ENCODE measurements around the gene ZNF804A.
"Not testable (repeated sequence)": the region's sequence is repeated elsewhere in the genome, so short reads cannot be mapped to it uniquely, and the experiment has no call there.

The ZNF804A gene

DNA sequence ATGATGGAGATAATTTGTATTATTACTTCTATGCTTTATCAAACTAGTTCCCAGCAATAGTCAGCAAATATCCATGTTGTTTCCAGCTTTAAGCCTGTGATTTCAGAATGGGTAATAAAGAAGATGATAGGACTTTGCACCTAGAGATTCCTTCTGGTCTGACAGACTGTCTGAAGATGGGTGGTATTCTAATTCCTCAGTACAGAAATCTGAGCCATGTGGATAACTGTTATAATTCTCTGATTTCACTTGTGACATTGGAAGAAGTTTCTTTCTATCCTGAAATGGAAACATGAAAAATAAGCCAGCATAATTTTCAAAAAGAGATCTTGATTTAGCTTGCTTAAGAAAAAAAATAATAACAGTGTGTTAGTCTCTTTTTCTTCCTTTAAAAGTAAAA, 130.1 kb downstream of the ZNF804A start:
- DNase-seq (ENCODE audit: low read depth) = no peak

DNA sequence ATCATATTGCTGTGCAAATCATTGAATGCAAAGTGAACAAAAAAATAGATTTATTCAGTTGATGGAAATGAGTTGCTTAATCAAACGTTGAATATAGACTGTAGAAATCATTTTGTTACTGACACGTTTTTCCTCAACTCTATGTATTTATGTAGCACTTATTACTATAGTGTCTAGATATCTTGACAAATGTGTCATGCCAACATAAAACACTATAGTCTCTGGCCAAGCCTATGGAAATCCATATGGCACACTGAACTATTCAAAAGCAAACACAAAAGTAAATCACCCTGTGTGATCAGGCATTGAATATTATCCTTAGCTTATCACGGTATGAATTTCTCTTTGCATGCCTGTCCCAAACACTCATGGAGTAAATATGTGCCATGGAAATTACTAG, 131.3 kb downstream of the ZNF804A start:
- DNase-seq (ENCODE audit: low read depth) = no peak

DNA sequence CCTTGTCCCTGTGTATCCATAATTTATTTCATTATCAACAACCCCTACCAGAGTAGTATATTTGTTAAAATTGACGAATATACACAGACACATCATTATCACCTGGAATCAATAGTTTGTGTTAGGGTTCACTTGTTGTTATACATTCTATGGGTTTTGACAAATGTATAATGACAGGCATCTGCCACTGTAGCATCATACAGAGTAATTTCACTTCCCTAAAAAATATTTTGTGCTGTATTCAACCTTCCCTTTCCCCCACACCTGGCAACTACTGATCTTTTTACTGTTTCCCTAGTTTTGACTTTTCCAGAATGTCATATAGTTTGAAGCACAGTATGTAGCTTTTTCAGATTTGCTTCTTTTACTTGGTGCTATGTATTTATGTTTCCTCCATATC, 132.0 kb downstream of the ZNF804A start:
- DNase-seq (ENCODE audit: low read depth) = no peak

DNA sequence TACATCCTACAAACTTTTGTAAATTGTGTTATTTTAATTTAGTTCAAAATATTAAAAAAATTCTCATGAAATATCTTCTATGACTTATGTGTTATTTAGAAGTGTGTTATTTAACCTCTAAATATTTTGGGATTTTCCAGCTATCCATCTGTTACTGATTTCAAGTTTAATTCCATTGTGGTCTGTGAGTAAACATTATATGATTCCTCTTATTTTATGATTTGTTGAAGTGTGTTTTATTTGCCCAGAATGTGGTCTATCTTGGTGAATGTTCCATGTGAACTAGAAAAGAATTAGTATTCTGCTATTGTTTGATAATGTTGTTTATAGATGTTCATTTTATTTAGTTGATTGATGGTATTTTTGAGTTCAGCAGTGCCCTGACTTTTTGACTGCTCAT, 136.0 kb downstream of the ZNF804A start:
- no peak for DNase-seq (ENCODE audit: low read depth)

DNA sequence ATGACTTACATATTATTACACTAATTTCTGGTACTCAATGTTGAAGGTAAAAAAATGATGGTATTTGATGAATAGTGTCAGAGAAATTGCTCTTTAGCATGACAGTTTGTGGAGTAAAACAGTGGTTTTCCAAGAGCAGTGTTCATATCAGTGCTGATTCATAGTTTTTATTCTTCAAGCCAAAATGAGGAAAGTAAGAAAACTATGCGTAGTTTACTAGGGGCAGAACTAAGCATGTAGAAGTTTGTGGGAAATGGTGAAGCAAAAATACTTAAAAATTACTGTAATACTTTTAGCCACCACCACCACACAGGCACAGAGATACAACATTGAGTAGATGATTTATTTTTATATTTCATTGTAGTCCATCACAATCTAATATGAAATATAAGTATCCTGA, 137.3 kb downstream of the ZNF804A start:
- DNase-seq (ENCODE audit: low read depth) = no peak

DNA sequence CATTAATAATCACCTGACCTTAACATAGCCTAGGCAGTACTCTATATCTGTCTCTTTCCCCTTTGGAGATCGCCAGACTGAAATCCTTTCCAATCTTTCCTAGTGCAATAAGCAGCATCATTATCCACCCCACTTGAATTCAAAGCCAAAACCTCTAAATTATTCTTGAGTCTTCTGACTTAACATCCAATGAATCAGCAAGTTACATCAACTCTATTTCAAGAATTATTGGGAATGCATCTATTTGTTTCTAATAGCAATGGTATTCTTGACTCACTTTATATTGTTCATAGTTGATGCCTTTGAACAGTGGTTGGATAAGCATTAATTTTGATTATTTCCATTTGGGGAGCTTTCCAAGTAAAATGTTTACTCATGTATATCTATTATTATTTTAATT, 144.8 kb downstream of the ZNF804A start:
- DNase-seq (ENCODE audit: low read depth) = no peak

DNA sequence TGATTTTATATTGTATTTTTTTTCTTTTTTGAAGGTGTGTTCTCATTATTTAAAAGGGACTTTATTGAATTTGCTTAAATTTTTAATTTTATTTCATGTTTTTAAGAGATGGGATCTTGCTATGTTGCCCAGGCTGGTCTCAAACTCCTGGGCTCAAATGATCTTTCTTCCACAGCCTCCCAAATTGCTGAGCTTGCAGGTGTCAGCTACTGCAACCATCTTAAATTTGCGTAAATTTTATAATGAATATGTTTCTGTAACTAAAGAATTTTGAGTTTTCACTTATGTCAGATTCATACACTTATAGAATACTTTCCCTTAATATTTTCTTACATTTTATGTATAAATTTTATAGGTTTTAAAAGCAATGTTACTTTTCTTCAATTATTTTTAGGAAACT, 157.8 kb downstream of the ZNF804A start:
- DNase-seq (ENCODE audit: low read depth) = no peak

DNA sequence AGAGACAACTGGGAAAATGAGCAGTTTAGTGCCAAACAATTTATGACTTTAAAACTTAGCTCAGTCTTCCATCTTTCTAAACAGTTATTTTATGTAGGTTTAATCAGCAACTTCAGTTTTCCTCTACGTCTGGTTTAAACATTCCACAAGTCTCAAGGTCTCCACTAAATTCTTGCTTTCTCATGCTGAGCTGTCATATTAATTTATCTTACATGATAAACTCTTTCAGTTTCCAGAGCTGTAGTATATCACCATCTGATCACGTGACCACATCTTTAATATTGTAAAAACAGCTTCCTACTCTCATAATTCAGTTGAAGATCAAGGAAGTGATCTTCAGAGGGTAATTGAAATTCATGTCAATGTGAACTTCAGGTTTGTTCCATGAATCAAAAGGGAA, 158.6 kb downstream of the ZNF804A start:
- DNase-seq (ENCODE audit: low read depth) = no peak

DNA sequence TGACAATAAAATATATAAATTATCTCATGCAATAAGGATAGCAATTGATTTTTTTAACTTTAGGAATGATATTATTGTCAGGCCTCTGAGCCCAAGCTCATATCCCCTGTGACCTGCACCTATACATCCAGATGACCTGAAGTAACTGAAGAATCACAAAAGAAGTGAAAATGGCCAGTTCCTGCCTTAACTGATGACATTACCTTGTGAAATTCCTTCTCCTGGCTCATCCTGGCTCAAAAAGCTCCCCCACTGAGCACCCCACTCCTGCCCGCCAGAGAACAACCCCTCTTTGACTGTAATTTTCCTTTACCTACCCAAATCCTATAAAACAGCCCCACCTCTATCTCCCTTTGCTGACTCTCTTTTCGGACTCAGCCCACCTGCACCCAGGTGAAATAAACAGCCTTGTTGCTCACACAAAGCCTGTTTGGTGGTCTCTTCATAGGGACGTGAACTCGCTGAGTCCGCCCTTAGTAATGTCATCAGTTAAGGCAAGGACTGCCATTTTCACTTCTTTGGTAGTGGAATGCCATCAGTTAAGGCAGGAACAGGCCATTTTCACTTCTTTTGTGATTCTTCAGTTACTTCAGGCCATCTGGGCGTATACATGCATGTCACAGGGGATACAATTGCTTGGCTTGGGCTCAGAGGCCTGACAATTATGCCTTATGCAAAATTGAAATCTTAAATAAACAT, 161.4 kb downstream of the ZNF804A start:
- not testable (repeated sequence) for DNase-seq (ENCODE audit: low read depth)

DNA sequence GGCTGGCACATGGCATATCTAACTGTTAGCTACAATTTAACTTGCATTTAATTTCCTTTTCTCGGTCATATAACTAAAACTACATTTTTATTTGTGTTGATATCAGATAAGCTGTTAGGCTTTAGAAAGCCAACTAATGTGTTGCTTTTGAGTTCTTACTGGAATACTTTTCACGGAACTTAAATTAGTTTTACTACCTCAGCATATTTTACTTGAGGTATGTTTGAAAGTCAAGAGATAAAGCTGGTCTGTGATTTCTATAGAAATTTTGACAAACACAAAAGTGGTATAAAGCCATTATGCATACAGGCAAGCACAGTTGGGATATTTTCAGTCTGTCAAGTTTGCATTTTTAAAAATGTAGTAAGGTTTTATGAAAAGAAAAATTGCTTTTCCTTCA, 162.6 kb downstream of the ZNF804A start:
- DNase-seq (ENCODE audit: low read depth) = no peak

DNA sequence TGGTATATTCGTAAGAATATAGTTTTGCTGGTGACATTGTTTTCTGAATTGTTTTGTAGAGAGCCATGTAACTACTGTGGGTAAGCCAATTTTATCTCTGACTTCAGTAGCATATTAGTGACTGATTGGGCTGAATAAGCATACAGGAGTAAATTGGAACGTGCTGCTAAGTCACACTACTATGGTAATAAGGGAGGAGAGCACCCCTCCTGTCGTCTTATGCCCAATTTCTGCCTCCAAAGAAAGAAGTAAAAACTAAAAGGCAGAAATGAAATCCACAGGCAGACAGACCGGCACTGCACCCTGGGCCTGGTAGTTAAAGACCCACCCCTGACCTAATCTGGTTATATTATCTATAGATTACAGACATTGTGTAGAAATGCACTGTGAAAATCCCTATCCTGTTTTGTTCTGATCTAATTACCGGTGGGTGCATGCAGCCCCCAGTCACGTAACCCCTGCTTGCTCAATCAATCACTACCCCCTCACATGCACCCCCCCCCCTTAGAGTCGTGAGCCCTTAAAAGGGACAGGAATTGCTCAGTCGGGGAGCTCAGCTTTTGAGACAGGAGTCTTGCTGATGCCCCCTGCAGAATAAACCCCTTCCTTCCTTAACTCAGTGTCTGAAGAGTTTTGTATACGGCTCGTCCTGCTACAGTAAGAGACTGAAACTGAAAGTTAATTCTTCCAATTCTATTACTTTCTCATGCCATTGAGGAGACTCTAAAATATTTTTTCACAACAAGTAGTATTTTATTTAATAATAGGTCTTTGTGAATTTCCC, 167.0 kb downstream of the ZNF804A start:
- DNase-seq (ENCODE audit: low read depth) = no peak

DNA sequence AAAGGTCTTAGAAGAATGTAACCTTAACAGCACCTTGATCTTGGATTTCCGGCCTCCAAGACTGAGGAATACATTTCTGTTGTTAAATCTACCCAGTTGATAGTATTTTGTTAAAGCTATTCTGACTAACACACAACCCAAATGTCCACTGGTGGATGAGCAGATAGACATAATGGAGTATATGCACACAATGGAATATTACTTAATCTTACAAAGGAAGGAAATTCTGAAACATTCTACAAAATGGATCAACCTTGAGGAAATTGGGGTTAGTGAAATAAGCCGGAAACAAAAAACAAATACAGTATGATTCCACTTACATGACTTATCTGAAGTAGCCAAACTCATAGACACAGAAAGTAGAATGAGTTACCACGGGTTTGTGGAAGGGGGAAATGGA, 168.7 kb downstream of the ZNF804A start:
- DNase-seq (ENCODE audit: low read depth) = no peak

DNA sequence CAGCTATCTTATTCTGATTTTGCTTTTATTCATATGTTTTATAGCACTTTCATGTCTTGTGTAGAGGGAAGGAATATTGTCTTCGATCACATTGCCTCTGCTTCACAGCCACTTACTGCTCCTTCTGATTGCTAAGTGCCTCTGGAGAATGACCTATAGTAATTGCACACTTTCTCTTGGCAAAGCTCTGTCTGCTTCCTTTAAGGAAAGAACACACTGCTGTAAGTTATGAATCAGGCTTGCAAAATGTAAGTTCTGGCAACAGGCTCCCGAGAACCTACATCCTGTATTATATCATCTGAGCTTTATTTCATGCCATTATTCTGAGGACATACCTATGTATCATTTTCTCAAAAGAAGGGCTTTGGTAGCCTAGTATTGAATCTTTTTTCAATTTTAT, 170.7 kb downstream of the ZNF804A start:
- peak; percentile 41 for DNase-seq (ENCODE audit: low read depth)

DNA sequence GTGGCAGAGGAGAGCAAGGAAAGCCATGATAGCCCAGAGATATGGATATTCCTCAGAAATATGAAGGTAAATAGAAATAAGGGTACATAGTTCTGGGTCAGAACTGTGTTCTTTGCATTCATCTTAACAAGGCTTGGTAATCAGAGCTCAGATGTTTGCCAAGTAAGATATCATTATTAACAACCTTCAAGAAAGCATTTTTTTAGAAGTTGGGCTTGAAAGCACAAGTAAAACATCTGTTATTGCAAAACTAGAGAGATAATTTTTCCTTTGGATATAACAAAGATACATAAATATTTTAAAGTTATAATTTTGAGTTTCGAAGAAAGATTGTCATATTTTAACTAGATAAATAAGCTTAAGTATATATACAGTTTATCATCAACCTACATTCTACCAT, 171.4 kb downstream of the ZNF804A start:
- DNase-seq (ENCODE audit: low read depth) = no peak

DNA sequence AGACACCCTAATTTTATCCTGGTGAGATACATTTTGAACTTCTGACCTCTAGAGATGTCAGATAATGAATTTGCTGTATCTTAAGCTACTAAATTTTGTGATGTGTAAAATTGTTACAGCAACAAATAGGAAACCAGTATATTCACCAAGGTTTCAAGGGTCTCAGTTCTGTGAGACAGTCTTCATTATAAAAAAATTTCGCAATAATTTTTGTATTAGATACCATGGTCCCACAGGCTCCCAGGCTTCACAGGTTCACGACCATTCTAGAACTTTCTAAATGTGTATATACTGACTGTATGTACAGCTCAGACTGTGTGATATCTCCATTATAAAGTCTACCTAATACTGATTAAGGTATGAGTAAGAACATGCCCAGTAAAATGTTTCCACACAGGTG, 181.4 kb downstream of the ZNF804A start:
- no peak for DNase-seq (ENCODE audit: low read depth)

DNA sequence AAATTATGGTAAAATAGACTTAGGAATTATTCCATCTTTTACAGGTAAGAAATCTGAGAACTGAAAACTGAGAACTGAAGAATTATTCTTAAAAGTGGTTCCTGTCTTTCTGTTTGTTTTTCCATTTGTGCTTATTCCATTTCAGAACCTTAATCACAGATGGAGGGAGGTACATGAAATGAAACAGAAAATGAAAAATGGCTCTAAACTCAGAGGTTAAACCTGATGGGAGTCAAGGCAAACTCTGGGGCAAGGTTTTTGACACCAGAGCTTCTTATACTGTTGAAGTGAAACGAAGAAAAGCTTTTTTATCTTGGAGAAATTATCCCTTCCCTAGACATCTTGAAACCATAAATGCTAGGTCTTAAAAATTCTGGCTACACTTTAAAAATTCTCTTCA, 182.1 kb downstream of the ZNF804A start:
- no peak for DNase-seq (ENCODE audit: low read depth)

DNA sequence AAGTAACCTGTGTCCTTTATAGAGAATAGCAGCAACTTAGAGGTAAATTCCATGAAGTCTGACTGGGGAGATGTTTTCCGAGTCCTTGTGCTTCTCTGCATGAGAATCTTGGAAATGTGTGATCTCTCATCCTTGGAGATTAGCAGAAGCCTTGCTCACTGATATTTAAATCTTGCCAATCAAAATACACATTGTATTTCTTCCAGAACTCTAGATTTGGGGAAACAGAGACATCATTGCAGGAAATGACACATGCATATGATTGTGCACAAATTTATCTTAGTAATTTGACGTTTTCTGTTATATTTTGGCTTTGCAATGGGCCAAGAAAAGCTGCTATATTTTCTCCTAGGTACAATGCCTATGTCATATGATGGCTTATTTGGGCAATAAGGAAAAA, 182.6 kb downstream of the ZNF804A start:
- no peak for DNase-seq (ENCODE audit: low read depth)

DNA sequence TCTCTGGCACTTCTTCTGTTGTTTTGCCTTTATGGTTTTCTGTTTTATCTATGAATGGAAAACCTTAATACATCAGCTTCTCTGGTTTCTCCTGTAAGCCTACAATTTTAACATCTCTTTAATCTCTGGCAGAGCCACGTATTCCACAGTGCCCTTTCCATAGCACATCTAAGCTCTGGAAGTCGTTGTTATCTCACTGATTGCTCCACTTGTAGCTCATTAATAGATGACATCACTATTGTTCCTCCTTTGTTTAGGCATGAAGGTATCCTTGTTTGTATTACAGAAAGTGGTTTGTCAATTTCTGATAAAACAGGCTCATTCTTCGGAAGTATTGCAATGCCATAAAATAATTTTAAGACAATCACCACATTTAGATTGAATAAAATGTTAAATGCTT, 185.2 kb downstream of the ZNF804A start:
- no peak for DNase-seq (ENCODE audit: low read depth)

DNA sequence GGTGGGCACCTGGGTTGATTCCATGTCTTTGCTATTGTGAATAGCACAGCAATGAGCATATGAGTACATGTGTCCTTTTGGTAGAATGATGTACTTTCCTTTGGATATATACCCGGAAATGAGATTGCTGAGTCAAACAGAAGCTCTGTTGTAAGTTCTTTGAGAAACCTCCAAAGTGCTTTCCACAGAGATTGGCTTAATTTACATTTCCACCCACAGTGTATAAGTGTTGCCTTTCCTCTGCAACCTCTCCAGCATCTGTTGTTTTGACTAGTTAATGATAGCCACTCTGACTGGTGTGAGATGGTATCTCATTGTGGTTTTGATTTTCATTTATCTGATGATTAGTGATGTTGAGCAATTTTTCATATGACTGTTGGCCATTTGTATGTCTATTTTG, 194.8 kb downstream of the ZNF804A start:
- DNase-seq (ENCODE audit: low read depth) = peak; percentile 7

DNA sequence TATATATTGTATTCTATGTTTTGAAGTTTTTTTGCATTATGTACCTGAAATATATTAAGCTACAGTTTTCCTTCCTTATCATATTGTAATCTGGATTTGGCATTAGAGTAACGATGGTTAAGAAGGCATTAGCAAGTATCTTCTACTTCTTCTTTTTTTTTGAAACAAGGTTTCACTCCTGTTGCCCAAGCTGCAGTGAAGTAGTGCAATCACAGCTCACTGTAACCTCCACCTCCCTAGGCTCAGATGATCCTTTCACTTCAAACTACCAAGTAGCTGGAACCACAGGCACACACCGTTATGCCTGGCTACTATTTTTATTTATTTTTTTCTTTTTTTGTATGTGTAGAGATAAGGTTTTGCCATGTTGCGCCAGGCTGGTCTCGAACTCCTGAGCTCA, 201.1 kb downstream of the ZNF804A start:
- no peak for DNase-seq (ENCODE audit: low read depth)

DNA sequence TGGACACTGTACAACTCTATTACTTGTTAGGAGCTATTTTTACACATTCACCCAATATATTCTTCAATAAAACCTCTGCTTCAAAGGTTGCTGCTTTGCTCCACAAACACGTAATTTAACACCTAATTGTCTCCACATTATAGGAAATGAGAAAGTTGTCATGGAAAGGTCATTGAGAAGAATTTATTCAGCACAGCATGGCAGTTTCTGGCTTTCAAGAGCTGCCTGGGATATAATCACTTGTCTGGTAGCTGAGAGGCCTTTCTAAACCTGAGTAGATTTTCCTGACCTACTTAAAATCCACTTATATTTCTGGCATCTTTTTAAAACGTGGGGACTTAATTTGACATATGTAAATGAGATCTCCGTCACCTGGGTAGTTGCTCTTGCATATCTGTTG, 216.1 kb downstream of the ZNF804A start:
- no peak for DNase-seq (ENCODE audit: low read depth)

DNA sequence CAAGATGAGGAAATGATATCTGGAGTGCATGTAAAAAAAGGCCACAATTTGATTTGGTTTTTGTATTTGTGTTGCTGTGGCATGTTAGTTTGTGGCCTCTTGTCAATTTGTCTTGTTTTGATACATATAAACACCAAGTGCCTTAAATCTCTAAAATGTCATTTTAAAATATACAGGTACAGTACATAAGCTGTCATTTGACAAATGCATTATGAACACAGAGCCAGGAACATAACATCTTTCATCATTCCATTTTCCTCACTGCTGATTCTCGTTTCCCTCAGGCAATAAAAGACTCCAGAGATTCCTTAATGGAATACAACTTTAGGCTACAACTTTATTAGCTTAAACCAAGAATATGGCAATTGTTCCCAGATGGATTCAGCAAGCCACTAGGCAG, 217.5 kb downstream of the ZNF804A start:
- no peak for DNase-seq (ENCODE audit: low read depth)

DNA sequence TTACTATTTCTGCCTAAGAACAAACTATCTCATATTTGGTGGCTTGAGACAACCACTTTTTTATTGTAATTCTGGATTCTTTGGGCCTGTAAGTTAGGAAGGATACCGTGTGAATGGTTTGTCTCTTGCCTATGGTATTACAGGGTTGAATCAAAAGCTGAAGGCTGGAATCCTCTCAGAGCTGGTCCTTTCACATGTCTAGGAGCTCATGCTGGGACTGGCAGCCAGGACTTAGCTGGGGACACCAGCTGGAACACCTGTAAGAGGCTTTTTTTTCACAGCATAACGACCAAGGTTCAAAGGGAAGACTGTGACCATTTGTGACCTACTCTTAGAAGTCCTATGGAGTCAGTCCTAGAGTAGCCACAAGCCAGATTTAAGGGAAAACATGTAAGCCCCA, 226.3 kb downstream of the ZNF804A start:
- no peak for DNase-seq (ENCODE audit: low read depth)

DNA sequence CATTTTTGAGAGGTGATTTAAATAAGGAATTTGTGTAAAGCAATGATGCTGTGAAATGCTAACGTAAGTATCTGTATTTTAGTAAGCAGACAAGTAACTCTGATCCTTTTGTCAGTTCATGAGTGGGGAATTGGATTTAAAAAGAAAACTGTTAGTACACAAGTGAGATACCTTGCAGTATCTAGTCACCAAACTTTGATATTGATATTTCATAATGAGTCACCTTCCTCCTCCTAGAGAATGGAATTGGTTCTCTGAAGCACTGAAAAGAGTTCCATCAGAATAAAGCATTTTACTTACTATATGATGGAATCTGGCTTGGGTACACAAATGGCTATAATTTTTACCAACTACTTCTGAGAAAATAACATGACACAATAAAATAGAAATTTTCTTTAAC, 232.2 kb downstream of the ZNF804A start:
- DNase-seq (ENCODE audit: low read depth) = no peak

All from fibroblast of gingiva (primary cell).